GM19043 (cell line): Measurements from ENCODE around the gene DDAH1.

Source experiments
- ATAC-seq: cut with Tn5 transposase; IDR thresholded peaks from one replicate; pipeline ENCODE4 v1.9.1; 2021; ENCODE audit warnings: low read depth; ENCODE audit not compliant: unreplicated experiment

Gene DDAH1

DNA sequence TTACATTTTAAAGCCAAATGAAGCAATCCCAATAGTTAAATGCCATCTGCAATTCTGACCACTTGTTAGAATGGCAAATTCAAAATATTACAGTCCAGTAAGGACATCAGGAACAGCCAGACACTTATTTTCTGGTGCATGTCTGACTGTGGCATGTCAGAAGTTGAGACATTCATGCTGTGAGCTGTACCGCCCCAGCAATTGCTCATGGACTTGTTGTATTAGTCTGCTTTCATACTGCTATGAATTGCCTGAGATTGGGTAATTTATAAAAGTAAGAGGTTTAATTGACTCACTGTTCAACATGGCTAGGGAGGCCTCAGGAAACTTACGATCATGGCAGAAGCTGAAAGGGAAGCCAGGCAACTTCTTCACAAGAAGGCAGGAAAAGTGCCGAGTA, 19.1 kb downstream of the DDAH1 start:
- no peak for ATAC-seq

GRCh38 chr1:85444381-85444780, 20.6 kb downstream of the DDAH1 start:
- no peak for ATAC-seq

DNA sequence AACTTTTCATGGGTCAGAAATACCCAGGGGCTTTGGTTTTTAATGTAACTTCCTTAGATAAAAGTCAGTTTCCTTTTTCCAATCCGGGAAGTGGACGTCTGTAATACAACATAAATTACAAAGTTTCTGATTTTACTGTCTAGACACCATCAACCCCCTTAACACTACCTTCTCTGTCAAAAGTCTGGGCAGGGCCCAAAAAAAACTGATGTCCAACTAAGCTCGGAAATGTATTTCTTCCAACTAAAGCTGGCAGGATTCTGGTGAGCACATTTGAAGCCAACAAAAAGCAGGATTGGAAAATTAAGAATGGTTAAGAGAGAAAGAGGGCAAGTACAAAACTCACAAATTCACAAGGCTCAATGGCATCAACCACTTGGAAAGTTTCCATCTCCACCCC, 24.3 kb downstream of the DDAH1 start:
- no peak for ATAC-seq

- no peak for ATAC-seq
These were observed 26.6 kb downstream of the DDAH1 start for GRCh38 chr1:85438353-85438752.

- ATAC-seq, result no peak
These were observed 27.8 kb downstream of the DDAH1 start for GRCh38 chr1:85437139-85437538.

GRCh38 chr1:85433096-85433495, 31.9 kb downstream of the DDAH1 start:
- ATAC-seq, result no peak

GRCh38 chr1:85428471-85429089, 36.4 kb downstream of the DDAH1 start:
- ATAC-seq, result no peak

- no peak for ATAC-seq
These were observed 37.1 kb downstream of the DDAH1 start for GRCh38 chr1:85427849-85428248.

- ATAC-seq, result no peak
These were observed 37.6 kb downstream of the DDAH1 start for GRCh38 chr1:85427331-85427730.

GRCh38 chr1:85421179-85421578, 43.8 kb downstream of the DDAH1 start:
- no peak for ATAC-seq

DNA sequence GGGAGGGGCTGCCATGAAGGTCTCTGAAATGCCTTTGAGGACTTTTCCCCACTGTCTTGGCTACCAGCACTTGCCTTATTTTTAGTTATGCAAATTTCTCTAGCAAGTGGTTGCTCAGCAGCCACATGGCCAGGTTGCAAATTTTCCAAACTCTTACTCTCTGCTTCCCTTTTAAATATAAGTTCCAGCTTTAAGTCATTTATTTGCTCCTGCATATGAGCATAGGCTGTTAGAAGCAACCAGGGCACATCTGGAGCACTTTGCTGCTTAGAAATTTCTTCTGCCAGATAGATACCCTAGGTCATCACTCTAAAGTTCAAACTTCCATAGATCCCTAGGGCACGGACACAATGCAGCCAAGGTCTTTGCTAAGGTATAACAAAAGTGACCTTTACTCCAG, 44.8 kb downstream of the DDAH1 start:
- ATAC-seq, result no peak

- no peak for ATAC-seq
These were observed 47.1 kb downstream of the DDAH1 start for GRCh38 chr1:85417876-85418275.

DNA sequence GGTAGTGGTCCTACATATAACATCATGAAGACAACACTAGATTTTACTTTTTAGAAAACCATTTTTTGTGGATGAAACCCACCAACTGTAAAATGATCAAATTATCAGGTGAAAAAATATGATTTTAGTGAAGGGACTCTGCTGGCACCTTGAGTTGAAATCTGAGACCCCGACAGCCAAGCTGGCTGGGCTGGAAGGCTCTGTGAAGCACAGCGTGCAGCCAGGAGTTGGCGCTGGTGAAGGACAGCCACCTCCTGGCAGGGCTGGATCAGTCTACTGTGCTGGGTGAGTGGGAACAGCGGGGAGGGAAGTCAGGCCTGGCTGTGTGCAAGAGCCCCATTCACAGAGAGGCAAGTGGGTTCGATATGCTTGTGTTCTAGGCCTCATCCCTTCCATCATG, 47.9 kb downstream of the DDAH1 start:
- no peak for ATAC-seq

GRCh38 chr1:85413169-85413568, 51.8 kb downstream of the DDAH1 start:
- no peak for ATAC-seq

DNA sequence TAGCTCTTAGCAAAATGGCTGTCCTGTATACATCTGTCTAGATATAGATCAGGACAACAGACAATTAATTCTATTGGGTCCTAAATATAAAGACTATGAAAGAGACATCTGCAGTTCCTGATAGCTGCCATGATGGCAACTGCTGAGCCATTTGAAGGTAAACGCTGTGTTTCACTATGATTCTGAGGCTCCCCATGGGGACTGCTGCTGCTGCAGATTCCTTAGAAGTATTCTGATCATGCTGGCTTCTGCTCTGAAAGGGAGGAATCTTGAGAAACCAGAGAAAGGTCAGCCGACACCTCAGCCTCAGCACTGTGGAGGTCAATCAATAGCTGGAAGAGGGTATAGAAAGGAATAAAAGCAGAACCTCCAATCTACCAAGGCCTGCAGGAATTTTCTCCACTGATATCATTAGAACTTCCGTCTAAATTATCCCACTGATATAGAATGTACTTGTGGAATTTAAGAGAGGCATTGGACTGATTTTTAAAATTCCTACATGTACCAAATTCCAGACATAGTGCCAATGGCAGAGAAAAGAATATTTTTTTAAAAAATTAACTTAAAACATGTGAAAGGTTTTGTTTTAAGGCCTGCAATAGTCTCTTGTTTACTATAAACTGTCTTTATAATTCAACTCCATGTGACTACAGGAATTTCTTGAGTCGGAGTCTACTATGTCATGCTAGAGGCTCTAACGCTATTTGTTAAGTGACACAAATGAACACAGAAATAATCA, 53.2 kb downstream of the DDAH1 start:
- ATAC-seq, result no peak

DNA sequence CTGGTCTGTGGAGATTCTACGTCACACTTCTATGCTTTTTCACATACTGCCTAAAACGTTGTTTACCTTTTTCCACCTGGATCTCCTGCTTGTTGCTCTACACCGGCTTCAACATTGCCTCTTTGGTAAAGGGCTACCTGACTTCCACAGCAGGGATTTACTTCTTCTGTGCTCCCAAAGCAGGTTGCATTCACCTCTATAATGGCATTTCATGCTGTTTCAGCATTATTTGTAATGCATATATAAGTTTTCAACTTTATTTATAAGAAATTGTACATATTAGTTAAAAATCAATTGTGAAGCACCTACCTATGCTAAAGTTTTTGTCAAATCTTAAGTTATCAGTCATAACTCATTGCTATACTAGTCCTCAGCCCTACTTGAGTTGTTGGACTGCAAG, 55.4 kb downstream of the DDAH1 start:
- no peak for ATAC-seq

DNA sequence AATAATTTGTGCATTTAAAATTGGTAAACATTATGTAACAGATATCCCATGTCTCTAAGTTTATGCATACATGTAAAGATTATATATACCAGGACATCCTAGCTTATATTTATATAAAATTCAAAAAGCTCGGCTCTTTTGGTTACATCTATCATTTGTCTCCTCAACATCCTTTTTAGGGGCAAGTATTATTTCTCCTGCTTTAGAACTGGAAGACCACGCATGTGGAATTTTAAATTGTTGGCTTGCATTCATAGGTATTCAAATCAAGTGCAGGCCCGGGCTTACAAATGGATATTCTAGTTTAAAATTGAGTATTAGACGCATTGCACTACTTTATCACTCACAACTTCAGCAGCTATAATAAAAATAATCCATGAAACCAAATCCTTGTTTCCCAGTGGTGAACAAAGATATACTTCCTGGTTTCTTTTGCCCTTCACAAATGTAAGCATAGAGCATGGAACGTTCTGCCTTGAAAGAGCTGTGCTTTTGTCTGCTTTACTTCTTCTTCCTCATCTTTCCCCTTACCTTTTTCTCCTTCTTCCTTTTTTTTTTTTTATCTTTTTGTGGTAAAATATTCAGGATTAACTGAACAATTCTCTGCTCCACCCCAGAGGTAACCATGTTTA, 57.1 kb downstream of the DDAH1 start:
- no peak for ATAC-seq

DNA sequence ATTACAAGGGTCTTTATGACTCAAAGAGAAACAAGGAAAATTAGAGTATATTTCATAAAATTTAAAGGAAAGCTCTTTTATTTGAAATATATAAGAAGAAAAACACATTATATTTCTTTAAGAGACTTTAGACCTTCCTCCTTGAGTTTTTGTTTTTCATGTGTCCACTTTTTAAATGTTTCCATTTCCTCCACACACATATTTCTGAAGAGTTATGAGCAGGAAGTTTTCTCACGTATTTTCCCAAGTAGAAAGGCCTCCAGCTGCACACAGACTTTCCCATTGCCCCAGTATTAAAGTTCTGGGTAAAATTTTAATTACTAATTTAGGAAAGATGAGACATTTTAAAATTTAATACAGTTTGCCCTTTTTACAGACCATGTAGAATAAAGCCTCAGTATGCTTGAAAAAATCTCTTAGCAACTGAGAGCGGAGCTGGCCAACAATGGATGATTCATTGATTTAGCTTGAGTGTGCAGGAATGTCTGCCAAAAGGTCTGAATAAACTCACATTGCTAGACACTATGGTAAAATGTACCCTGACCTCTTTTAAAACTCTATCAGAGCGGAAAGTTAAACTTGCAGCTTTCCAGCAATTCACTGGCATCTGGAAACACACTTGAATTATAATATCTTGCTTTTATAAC, 57.9 kb downstream of the DDAH1 start:
- no peak for ATAC-seq

GRCh38 chr1:85406081-85406480, 58.9 kb downstream of the DDAH1 start:
- ATAC-seq, result no peak

DNA sequence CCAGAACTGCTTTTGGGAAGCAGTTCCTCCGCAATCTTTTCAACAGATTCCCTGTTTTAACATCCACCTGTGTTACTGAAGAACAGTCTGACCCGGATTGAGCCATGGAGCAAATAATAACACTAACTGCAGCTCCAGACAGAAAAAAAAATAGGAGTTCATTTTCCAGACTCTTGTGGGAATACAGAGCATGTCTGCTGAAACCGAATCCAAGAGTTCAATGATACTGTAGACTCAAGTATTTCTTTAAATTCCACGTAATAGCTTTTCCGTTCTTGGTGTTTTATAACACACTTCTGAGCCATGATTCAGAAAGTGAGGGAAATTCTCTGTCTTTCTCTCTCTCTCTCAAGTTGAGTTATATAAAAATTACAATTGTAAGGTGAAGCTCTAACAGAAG, 60.6 kb downstream of the DDAH1 start:
- ATAC-seq, result no peak

DNA sequence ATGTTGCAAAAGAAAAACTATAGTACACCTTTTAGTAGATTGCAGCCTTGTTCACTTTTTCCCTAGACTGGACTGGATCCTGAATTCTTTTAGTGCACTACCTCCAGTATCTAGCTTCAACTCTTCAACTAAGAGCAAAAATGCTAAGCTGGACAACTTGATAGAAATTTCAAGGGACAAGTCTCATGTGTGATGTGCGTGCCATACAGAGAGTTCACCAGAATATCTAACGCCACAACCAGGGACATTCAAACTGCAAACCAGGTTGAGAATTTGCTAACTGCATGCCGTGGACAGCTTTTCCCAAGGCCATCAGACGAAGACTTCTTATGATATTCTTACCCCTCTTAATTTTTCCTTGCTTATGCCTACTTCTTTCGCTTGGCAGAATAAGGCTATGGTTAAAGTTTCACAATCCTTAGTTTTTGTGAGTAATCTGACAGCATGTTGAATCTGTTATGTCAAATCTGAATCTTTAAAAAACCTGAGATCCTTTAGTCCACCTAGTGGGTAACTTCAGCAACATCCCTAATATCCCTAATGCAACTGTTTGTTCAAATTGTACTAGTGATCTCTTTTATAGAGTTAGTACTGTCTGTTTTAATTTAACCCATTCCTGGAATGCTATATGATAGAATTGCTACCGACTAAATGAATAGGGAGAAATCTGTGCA, 66.4 kb downstream of the DDAH1 start:
- ATAC-seq, result no peak
